ENCODE measurements around the gene ANGPTL2. TPM values are rescaled to one million over a fixed set of nuclear protein-coding genes. Genes with fewer than 3 reads are reported as not detected.

Gene ANGPTL2
- total and polyA plus RNA-seq, 7 donors: 8.9 to 208 (median 15.0) TPM

- 82 to 85% (median 84%) methylated on average over 2 of the region's 2 CpGs for WGBS, 3 donors
- TF ChIP-seq, protein P1, sequence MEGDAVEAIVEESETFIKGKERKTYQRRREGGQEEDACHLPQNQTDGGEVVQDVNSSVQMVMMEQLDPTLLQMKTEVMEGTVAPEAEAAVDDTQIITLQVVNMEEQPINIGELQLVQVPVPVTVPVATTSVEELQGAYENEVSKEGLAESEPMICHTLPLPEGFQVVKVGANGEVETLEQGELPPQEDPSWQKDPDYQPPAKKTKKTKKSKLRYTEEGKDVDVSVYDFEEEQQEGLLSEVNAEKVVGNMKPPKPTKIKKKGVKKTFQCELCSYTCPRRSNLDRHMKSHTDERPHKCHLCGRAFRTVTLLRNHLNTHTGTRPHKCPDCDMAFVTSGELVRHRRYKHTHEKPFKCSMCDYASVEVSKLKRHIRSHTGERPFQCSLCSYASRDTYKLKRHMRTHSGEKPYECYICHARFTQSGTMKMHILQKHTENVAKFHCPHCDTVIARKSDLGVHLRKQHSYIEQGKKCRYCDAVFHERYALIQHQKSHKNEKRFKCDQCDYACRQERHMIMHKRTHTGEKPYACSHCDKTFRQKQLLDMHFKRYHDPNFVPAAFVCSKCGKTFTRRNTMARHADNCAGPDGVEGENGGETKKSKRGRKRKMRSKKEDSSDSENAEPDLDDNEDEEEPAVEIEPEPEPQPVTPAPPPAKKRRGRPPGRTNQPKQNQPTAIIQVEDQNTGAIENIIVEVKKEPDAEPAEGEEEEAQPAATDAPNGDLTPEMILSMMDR (IDR thresholded peaks at IDR 0.05): no peak
- no peak overlapping the region for H3K27ac ChIP-seq
- intact Hi-C loops (cut with DNase I): no loop called here
- H3K27me3 ChIP-seq (ENCODE audit: insufficient read depth in 3 of 3, low read length in 2 of 3): no peaks in the 10 kb centered on the region
- DNase-seq (no peak), ATAC-seq (no peak)
- H3K9me3 ChIP-seq: no peaks in the 10 kb centered on the region
- H3K4me3 ChIP-seq: no peak overlapping the region
- H3K36me3 ChIP-seq (ENCODE audit: insufficient read depth in 1 of 2, low read depth in 1 of 2): no peaks in the 10 kb centered on the region
- H3K4me1 ChIP-seq: peaks cover 8% of the 10 kb centered on the region
Observed at GRCh38 chr9:127064335-127064734, 58.1 kb downstream of the ANGPTL2 start.

GRCh38 chr9:127061411-127061810, 61.0 kb downstream of the ANGPTL2 start:
- H3K4me3 ChIP-seq: no peak overlapping the region
- ATAC-seq (no peak), DNase-seq (no peak)
- intact Hi-C loops (cut with DNase I): no loop called here
- no peak overlapping the region for H3K27ac ChIP-seq
- peaks cover 31% of the 10 kb centered on the region for H3K4me1 ChIP-seq
- no peaks in the 10 kb centered on the region for H3K36me3 ChIP-seq (ENCODE audit: insufficient read depth in 1 of 2, low read depth in 1 of 2)
- no peaks in the 10 kb centered on the region for H3K9me3 ChIP-seq
- H3K27me3 ChIP-seq (ENCODE audit: insufficient read depth in 3 of 3, low read length in 2 of 3): no peaks in the 10 kb centered on the region
- TF ChIP-seq, protein P1 (IDR thresholded peaks at IDR 0.05): no peak
- WGBS, 3 donors: 92 to 100% (median 96%) methylated on average over 3 of the region's 3 CpGs

DNA sequence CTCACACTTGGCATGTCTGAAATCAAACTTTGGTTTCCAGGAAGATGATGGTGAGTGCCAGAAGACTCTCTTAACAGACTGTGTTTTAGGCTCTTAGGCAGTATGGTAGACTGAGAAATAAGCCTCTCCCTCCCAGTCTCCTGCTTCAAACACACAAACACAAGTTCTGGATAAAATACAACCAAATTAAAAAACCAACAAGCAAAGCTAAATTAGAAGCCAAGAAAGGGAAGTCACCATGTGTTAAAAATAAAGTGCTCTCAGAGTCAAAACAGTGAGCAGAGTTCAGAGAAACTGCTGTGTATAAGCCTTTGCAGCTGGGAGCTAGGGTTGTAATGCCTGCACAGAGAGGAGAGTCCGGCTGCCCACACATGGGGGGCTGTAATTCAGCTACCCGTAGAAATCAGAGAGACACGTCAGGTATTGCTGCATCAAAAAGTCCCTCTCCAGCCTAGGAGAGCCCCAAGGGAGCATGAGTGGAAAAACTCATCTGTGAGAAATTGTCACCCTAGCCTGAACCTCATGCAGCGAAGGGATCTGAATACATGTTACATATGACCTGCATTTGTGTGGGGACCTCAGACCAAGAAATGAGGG, 62.6 kb downstream of the ANGPTL2 start:
- no peak overlapping the region for H3K27ac ChIP-seq
- peaks cover 33% of the 10 kb centered on the region for H3K4me1 ChIP-seq
- WGBS, 3 donors: 57 to 69% (median 58%) methylated on average over 4 of the region's 4 CpGs
- intact Hi-C loops (cut with DNase I): loop anchor here in 1 of 2 donors (5.0 kb wide), 2 partner anchors 62 to 93 kb away; partner anchors contain the start of gene ANGPTL2
- ATAC-seq (no peak), DNase-seq (no peak)
- H3K27me3 ChIP-seq (ENCODE audit: insufficient read depth in 3 of 3, low read length in 2 of 3): no peaks in the 10 kb centered on the region
- H3K4me3 ChIP-seq: no peak overlapping the region
- TF ChIP-seq, protein P1 (IDR thresholded peaks at IDR 0.05): no peak
- H3K36me3 ChIP-seq (ENCODE audit: insufficient read depth in 1 of 2, low read depth in 1 of 2): no peaks in the 10 kb centered on the region
- no peaks in the 10 kb centered on the region for H3K9me3 ChIP-seq

GRCh38 chr9:127059030-127059429, 63.4 kb downstream of the ANGPTL2 start:
- no peak for DNase-seq

More at GRCh38 chr9:127059030-127059429, 63.4 kb downstream of the ANGPTL2 start:
- Histone ChIP-seq H3K4me1 (peaks cover 33% of the 10 kb centered on the region), H3K27me3 (ENCODE audit: insufficient read depth in 3 of 3, low read length in 2 of 3) (no peaks in the 10 kb centered on the region), H3K27ac (no peak overlapping the region), H3K4me3 (no peak overlapping the region), H3K36me3 (ENCODE audit: insufficient read depth in 1 of 2, low read depth in 1 of 2) (no peaks in the 10 kb centered on the region), H3K9me3 (no peaks in the 10 kb centered on the region)
- intact Hi-C loops (cut with DNase I): loop anchor here in 1 of 2 donors (5.0 kb wide), 2 partner anchors 63 to 92 kb away; partner anchors contain the start of gene ANGPTL2
- 90 to 98% (median 94%) methylated on average over 2 of the region's 2 CpGs for WGBS, 3 donors
- no peak for ATAC-seq
- TF ChIP-seq, protein P1 (IDR thresholded peaks at IDR 0.05): no peak

All from psoas muscle (tissue), 8 donors.